GM18867 (cell line): Measurements from ENCODE around the gene ITGA5.
A peak's percentile ranks its signal among the peaks of the same experiment; 100 is the strongest.

Experiments used
- ATAC-seq: cut with Tn5 transposase; IDR thresholded peaks from one replicate; pipeline ENCODE4 v1.9.1; 2021; ENCODE audit warnings: mild to moderate bottlenecking, moderate library complexity; ENCODE audit not compliant: unreplicated experiment

Gene ITGA5

GRCh38 chr12:54419088-54419887 is at the start of gene ITGA5:
TSS of gene ITGA5 (minus strand) at chr12:54419266. CDS start at chr12:54419198, 68 bp downstream.
- ATAC-seq: no peak

GRCh38 chr12:54465857-54466523 is 46.9 kb upstream of the ITGA5 start:
- no peak for ATAC-seq

GRCh38 chr12:54463484-54463883 is 44.4 kb upstream of the ITGA5 start:
- ATAC-seq: no peak

- no peak for ATAC-seq
These were observed 44.0 kb upstream of the ITGA5 start for GRCh38 chr12:54463034-54463433.

GRCh38 chr12:54460317-54460923 is 41.4 kb upstream of the ITGA5 start:
- ATAC-seq: no peak

GRCh38 chr12:54459355-54459754 is 40.3 kb upstream of the ITGA5 start:
- no peak for ATAC-seq

- ATAC-seq: no peak
These were observed 36.8 kb upstream of the ITGA5 start for GRCh38 chr12:54455760-54456469.

- ATAC-seq: no peak
These were observed 33.6 kb upstream of the ITGA5 start for GRCh38 chr12:54452628-54453027.

GRCh38 chr12:54448344-54448743 is 29.3 kb upstream of the ITGA5 start:
- ATAC-seq: no peak

GRCh38 chr12:54447917-54448316 is 28.9 kb upstream of the ITGA5 start:
- no peak for ATAC-seq

GRCh38 chr12:54444206-54444605 is 25.1 kb upstream of the ITGA5 start:
- no peak for ATAC-seq

GRCh38 chr12:54443446-54443845 is 24.4 kb upstream of the ITGA5 start:
- ATAC-seq: no peak

GRCh38 chr12:54442961-54443360 is 23.9 kb upstream of the ITGA5 start:
- ATAC-seq: no peak

GRCh38 chr12:54442099-54442498 is 23.0 kb upstream of the ITGA5 start:
- ATAC-seq: no peak

GRCh38 chr12:54439521-54440255 is 20.6 kb upstream of the ITGA5 start:
- peak; percentile 46 for ATAC-seq

- no peak for ATAC-seq
These were observed 20.0 kb upstream of the ITGA5 start for GRCh38 chr12:54439096-54439495.

- ATAC-seq: no peak
These were observed 19.5 kb upstream of the ITGA5 start for GRCh38 chr12:54438517-54438916.

- no peak for ATAC-seq
These were observed 18.6 kb upstream of the ITGA5 start for GRCh38 chr12:54437697-54438096.

GRCh38 chr12:54437243-54437642 is 18.2 kb upstream of the ITGA5 start:
- ATAC-seq: no peak

- ATAC-seq: no peak
These were observed 13.7 kb upstream of the ITGA5 start for GRCh38 chr12:54432815-54433164.
